ENCODE measurements around the gene NRXN3.

- TF ChIP-seq CTCF (IDR thresholded peaks at IDR 0.05; ENCODE audit: low read length) (no peak), EZH2 (IDR thresholded peaks at IDR 0.05; ENCODE audit: borderline replicate concordance, low read length) (no peak)
Measured at GRCh38 chr14:79840103-79840502, 1669.9 kb downstream of the NRXN3 start.

Data from OCI-LY1 (cell line).